Renal pelvis (tissue), 4 donors: ENCODE measurements around the gene XBP1. TPM values are rescaled to one million over a fixed set of nuclear protein-coding genes. Genes with fewer than 3 reads are reported as not detected.
"Not testable (repeated sequence)": the region's sequence is repeated elsewhere in the genome, so short reads cannot be mapped to it uniquely, and the experiment has no call there.

Experiments used
- DNase-seq: peaks from one replicate; pipeline ENCODE4 v3.0.0-alpha.2; 2013
- polyA plus RNA-seq, 3 donors: library from polyadenylated mRNA; unstranded; fragments of 120-200 nt; gene quantifications; one replicate each; pipeline ENCODE4 v1.2.1, GENCODE V29; 2013; ENCODE audit not compliant: insufficient read length in 3 of 3

The XBP1 gene
- polyA plus RNA-seq, 3 donors, result 136 to 156 (median 150) TPM

DNA sequence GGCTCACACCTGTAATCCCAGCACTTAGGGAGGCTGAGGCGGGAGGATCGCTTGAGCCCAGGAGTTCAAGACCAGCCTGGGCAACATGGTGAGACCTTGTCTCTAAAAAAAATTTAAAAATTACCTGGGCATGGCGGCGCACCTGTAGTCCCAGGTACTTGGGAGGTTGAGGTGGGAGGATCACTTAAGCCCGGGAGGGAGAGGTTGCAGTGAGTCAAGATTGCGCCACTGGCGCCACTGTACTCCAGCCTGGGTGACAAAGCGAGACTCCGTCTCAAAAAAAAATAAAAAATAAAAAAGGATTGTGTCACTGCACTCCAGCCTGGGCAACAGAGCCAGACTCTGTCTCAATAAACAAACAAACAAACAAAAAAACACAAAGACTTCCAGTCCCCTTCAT, 24.1 kb upstream of the XBP1 start:
- not testable (repeated sequence) for DNase-seq

DNA sequence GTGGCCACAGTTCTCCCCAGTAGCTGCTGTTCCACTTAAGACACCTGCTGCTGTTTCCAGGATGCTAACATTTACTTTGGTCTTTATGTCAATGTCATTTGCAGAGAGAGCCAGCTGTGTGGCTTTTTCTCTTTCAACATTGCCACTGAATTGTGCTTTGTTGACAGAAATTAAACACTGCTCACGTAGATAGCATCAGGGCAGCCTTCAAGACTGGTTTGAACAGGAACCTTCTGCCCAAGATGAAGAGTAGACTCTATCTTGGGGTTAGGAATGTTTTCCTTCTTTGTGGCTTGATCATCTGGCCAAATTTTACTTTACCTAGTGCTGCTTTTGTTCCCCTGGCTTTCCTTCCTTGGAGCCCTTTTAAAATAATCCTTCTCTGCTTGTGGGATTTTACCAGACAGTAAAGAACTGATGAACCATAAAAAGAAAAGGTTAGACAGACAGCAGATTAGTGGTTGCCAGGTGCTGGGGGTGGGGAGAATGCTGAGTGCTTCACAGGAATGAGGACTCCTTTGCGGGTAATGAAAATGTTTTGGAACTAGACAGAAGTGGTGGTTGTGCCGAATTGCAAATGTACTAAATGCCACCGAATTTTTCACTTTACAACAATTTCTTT, 22.7 kb upstream of the XBP1 start:
- peak; percentile 39 for DNase-seq

DNA sequence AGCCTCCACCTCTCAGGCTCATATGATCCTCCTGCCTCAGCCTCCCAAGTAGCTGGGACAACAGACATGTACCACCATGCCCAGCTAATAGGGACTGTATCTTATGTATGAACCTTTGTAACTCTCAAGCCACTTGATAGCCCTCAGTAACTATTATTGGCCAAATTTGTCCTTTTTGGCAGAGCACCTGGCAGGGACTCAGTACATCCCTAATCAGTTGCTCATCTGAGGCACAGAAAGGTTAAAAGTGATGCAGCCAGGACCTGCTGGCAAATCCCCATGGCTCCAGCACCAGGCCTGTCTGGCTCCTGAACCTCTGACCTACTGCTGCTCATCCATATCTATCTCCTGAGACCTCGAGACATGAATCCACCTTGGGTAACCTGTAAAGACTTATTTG, 21.1 kb upstream of the XBP1 start:
- no peak for DNase-seq

DNA sequence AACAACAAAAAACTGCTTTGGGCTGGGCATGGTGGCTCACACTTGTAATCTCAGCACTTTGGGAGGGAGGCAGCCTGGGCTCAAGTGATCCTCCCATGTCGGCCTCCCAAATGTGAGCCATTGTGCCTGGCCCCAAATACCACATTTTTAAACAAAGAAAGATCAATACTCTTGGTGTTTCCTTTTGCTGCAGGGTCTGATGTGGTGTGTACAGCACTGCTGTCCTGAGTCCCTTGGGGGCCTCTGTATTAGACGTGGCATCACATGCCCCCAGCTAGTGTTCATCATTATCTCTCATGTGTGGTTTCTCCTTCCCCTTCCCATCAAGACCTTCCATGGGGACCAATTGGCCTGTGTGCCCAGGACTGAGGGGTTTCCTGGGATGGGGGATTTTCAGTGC, 20.5 kb upstream of the XBP1 start:
- DNase-seq, result no peak

DNA sequence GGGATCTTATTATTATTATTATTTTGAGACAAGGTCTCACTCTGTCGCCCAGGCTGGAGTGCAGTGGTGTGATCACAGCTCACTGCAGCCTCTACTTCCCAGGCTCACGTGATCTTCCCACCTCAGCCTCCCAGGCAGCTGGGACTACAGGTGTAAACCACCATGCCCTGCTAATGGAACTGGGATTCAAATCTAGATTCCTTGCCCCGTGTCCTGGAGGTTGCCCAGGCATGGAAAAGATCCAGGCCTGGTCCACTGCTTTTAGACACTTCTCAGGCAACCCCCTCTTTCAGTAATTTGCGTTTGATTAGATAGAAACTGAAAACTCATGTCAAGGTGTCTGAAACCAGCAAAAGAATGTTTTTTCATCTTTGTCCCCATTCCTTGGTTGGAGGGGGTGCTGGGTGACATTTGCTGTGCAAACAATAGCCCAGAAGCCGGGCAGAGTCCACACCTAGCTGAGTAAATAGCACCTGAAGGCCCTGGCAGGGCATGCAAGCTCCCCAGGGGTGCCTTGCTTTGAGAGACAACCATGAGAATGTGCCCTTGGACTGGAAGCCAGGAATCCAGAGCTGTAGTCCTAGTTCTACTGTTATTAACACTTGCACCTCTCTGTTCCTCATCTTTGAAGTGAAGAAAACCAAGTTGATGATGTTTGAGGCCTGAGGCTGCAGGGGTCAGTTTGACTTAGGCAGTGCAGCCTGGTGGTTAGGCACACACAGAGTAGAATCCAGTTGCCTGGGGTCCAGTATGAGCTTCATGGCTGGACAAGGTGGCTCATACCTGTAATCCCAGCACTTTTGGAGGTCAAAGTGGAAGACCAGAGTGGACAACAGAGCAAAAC, 19.1 kb upstream of the XBP1 start:
- DNase-seq, result no peak

DNA sequence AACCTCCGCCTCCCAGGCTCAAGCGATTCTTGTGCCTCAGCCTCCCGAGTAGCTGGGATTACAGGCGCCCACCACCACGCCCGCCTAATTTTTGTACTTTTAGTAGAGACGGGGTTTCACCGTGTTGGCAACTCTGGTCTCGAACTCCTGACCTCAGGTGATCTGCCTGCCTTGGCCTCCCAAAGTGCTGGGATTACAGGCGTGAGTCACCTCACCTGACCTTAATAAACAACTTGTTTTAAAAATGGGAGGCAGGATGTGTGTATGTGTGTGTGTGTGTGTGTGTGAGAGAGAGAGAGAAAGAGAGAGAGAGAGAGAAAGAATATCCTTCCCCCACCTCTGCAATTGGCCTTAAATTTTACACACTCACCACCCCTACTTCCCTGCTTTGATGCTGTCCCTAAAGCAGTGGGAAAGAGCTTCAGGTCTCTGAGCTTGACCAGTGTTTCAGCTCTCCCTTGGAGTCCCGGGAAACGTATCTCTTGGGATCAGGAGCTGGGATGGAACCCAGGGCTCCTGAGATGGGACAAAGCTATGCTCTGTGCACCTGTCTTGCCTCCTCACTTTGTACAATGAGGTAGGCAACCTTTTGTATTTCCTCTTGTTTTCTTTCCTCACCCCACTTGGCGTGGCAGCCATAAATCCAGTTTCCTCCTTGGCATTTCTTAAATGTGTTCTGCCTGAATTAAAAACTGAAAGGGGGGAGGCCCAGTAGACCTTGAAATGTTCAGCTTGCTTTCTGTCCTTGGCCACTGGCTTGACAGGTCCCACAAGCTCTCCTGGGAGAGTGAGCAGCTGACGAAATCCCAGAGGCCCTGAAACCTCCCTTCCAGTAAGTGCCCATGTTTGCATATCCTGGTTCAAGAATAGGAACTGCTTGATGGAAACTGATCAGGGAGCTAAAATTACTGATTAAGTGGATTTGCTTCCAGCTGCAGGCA, 17.8 kb upstream of the XBP1 start:
- peak; percentile 87 for DNase-seq

DNA sequence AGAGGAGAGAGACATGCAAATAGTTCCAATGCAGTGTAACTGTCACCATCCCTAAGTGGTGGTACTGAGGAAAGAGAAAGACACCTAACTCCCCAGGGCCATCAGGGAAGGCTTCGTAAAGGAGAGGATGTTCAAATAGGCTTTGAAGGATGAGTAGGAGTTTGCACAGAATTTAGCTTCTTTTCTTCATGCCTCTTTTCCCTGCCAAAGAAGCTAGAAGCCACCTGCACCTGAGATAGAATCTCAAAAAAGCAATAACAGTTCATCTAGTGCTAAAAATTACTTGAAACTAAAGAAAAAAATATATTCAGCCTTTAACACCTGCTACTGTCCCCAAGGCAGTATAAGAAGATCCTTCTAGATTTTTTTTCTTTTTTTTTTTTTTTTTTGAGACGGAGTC, 16.7 kb upstream of the XBP1 start:
- DNase-seq, result no peak

DNA sequence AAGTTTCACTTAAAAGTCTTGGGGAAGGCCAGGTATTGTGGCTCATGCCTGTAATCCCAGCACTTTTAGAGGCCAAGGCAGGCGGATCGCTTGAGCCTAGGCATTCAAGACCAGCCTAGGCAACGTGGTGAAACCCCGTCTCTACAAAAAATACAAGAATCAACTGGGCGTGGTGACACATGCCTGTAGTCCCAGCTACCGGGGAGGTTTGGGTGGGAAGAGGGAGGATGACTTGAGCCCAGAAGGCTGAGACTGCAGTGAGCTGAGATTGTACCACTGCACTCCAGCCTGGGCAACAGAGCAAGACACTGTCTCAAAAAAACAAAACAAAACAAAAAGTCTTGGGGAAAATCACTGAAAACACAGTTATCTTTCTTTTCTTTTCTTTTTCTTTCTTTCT, 15.4 kb upstream of the XBP1 start:
- no peak for DNase-seq

DNA sequence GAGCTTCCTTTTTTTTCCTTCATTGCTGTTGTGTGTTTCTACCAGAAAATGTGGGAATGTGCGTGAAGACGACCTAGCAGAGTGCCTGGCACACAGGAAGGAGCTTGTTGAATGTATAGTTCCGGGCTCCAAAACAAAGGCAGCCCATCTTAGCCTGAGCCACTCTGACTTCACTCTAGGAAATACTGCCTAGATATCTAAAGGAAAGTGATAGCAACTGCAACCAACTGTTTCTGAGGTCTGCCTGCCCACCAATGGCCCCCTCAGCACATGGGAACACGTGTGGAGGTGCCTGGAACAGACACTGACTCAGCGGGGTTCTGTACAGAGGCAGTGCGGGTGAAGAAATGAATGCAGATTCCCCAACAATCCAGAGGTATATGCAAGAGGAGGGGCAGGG, 14.7 kb upstream of the XBP1 start:
- DNase-seq, result no peak

DNA sequence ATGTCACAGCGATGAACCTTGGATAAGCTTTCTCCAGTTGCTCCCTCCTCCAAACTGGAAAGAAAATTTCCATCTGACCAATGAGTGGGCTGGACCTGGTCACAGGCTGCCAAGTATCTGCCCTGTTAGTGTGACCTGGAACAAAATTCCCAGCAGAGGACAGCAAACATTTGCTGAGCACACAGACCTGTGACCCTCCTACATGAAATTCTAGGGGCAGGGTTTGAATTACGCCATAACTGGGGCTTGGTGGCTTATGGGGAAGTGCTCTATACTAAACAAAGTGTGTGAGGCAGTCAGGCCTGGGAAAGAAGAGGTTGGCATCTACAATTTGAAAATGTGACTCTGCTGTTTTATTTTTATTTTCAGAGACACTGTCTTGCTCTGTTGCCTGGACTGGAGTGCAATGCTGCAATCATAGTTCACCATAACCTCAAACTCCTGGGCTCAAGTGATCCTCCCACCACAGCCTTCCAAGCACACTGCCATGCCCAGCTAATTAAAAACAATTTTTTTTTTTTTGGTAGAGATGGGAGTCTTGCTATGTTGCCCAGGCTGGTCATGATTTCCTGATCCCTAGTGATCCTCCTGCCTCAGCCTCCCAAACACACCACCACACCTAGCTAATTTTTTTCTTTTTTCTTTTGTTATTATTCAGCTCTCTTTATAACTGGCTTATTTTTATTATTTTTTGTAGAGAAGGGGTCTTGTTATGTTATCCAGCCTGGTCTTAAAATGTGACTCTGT, 13.6 kb upstream of the XBP1 start:
- peak; percentile 64 for DNase-seq

DNA sequence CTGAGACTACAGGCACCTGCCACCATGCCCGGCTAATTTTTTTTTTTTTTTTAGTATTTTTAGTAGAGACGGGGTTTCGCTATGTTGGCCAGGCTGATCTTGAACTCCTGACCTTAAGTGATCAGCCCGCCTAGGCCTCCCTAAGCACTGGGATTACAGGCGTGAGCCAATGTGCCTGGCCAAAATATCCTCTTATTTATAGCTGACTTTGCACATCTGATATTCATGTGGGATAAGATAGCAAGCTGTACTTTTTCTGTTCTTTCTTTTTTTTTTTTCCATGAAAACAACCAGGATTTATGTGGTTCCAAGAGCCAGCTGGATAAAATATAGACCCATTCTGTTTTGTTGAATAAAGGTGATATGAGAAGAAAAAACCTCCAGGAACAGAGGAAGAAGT, 12.1 kb upstream of the XBP1 start:
- no peak for DNase-seq

DNA sequence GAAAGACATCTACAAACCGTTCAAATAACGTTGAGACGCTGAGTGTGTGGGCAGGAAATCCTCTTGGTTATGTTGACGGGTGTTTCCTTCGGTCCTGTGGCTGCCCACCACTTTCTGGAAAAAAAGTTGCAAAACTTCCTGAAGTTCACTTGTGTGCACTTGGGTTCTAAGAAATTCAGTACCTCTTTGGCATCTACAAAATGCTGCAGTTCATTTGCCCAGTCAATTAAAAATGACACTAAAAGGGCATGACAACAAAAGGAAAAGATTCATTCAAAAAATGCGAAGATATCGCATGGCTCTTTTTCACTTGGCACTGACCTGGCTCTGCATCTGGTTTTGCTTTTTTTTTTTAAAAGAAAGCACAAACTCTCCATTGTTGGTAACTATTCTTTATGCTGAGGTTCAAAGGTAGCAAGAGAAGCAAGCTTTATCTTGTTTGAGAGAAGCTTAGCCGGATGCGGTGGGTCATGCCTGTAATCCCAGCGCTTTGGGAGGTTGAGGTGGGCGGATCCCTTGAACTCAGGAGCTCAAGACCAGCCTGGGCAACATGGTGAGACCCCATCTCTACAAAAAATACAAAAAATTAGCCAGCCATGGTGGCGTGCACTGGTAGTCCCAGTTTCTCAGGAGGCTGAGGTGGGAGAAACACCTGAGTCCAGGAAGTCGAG, 10.6 kb upstream of the XBP1 start:
- DNase-seq, result no peak

DNA sequence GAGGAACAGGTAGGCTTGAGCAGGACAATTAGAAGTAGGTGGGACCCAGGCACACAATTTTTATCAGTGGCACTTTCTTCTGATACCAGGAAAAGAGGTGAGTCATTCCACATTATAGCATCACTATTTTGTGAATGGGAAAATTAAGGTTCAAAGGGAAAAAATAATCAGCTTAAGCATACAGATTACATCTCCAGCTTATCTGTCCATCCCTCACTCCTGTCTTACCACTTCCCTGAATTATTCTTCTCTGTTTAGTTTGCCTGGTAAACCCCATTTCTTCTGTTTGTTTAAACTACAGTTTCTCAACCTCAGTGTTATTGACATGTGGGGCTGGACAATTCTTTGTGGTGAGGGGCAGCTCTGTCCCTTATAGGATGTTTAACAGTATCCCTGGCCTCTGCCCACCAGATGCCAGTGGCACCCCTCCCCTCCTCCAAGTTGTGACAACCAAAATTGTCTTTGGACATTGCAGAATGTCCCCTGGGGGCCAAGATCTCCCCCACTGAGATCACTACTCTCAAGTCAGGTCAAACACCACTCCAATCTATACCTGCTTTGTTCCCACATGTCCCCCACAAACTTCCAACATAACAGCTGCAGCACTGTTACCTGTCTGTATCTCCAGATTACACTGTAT, 8.5 kb upstream of the XBP1 start:
- DNase-seq, result no peak

DNA sequence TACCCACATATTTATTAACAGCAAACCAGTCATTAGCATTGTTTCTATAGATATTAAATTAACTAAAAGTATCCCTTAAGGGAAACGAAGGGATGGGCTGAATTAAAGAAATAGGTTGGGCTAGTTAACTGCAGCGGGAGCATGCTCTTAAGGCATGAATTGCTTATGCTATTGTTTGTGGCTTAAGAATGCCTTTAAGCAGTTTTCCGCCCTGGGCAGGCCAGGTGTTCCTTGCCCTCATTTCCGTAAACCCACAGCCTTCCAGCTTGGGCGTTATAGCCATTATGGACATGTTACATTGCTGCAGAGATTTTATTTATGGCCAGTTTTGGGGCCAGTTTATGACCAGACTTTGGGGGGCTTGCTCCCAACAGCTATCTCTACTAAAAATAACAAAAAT, 5.1 kb upstream of the XBP1 start:
- not testable (repeated sequence) for DNase-seq

DNA sequence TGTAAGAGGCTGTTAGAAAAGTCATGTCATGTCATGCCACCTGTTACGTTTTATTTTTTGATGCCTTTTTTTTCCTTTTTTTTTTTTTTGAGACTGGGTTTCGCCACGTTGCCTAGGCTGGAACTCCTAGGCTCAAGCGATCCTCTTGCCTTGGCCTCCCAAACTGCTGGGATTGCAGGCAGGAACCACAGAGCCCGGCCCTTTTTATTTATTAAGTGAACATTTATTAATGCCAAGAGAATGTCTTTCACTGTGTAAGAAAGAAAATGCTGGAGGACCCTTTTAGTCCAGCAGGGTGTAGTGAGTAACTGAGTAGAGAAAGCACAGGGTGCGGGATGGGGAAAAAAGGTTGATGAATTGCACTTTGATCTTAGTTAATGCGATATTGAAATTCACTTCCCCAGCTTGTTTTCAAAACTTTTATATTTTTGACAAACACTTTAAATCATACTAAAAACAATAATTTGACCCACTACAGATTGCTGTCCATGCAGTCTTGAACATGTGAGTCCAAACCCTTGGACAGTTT, 2.3 kb upstream of the XBP1 start:
- DNase-seq, result no peak

DNA sequence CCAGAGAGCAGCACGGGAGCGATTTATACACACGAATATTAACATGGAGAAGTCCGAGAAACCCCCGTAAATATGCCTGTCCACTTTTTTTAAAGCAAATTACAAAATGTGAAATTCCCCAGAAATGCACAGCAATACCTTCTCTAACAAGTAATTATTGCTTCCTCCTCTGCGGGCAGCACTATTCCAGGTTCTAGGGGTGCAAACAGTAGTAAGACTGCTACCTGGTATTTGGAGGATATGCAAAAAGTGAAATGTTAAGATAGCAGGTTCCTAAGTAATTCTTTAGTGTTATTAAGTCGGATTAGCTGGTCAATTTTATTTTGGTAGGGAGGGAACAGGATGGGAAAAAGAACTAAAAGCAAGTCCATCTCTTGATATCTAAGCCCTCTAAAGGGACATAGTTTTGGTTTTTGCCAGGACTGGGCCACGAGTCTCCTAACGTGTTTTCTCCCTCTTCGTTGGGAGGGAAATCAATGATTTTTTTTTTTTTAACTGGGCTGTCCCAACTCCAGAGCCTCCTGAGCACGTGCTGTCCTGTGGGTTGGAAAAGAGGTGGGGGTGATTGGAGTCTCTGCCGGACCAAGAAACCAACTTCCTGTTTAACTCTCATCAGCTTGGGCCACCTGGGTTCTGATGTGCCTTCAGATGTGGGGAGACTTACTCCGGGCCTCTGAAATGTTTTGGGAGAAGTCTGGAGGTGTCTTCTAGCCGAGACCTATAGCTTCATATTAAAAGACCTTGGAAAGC, 1.7 kb upstream of the XBP1 start:
- DNase-seq, result no peak

DNA sequence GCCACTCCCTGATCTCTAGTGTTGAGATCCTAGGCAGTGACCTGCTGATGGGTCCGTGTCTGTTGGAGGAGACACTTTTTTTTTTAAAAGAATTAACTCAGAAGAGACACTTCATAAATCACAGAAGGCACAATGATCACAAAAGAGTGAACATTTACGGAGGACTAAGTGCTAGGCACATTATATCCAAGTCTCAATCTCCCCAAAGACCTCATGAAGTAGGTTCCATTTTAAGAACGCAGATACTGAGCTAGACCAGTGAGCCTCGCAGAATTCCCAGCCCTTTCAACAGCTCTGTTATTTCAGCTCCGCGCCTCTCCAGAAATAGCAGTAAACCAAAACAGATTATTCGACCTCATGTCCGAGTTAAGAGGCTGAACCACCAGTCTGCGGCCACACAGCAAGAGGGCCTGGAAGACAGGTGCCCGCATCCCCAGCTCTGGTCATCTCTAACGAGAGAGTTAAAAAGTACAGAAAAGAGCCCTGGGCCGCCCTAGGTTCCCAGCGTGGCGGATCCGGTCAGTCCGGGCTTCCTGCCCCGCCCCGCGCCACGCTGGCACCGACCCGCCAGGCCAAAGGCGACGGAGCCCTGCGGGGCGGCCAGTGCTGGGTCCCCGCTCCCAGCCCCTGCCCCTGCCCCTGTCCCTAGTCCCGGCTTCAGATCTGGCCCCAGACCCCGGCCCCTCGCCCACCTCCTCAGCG, 612 bp downstream of the XBP1 start:
- peak; percentile 56 for DNase-seq

DNA sequence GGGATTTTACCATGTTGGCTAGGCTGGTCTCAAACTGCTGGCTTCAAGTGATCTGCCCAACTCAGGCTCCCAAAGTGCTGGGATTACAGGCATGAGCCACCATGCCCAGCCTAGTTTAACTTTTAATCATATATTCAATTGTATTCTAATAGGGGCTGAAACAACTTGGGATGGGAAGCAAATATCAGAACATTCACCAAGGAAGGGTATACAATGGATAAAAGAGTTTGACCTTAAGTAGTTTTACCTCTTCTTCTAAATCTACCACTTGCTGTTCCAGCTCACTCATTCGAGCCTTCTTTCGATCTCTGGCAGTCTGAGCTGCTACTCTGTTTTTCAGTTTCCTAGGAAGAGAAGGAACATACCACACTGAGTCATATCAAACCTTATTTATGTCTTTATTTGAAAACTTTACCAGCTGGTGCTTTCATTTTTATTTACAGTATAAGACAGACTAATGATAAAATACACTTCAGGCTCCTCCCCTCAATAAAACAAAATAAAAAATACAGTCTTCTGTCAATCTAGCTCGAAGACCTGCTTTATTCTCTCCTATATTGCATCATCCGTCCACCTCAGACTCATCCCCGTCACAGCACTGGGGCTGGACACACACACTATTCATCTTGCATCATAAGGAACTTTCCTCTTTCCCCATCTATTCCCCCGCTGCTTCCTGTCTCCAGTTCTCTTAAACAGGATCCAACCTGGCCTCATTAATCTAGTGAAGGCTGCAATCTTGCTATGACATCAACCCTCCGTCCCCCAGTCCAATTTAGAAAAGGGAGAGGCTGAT, 1.4 kb downstream of the XBP1 start:
- peak; percentile 59 for DNase-seq
